Neuronal stem cell (in vitro differentiated cells): ENCODE measurements around the gene COL15A1.

Experiments
- DNase-seq: peaks from one replicate; pipeline ENCODE4 v3.0.0-alpha.2; 2013; ENCODE audit warnings: low spot score
- H2AFZ ChIP-seq: one replicate; pipeline ENCODE4 v1.6.1; 2013; ENCODE audit warnings: mild to moderate bottlenecking, low read length, inconsistent platforms
- H2AK5ac ChIP-seq: 2 replicates; pipeline ENCODE4 v1.6.1; 2013; ENCODE audit warnings: low read depth, mild to moderate bottlenecking, inconsistent platforms, low read length, moderate library complexity, mixed read lengths
- H2BK120ac ChIP-seq: 2 replicates; pipeline ENCODE4 v1.6.1; 2013; ENCODE audit warnings: low read depth, mild to moderate bottlenecking, inconsistent platforms, low read length, moderate library complexity, mixed read lengths
- H2BK12ac ChIP-seq: one replicate; pipeline ENCODE4 v1.6.1; 2013; ENCODE audit warnings: low read length, inconsistent platforms
- H2BK15ac ChIP-seq: 2 replicates; pipeline ENCODE4 v1.6.1; 2013; ENCODE audit warnings: mild to moderate bottlenecking, low read length, inconsistent platforms, mixed read lengths
- H2BK5ac ChIP-seq: one replicate; pipeline ENCODE4 v1.6.1; 2013; ENCODE audit warnings: inconsistent platforms, mild to moderate bottlenecking, low read length, moderate library complexity
- H3K14ac ChIP-seq: one replicate; pipeline ENCODE4 v1.6.1; 2013; ENCODE audit warnings: low read length, inconsistent platforms
- H3K18ac ChIP-seq: 2 replicates; pipeline ENCODE4 v1.6.1; 2013; ENCODE audit warnings: low read length, inconsistent platforms
- H3K23ac ChIP-seq: 2 replicates; pipeline ENCODE4 v1.6.1; 2013; ENCODE audit warnings: low read depth, mild to moderate bottlenecking, mixed read lengths, low read length, inconsistent platforms; ENCODE audit not compliant: poor library complexity
- H3K27ac ChIP-seq: replicated peaks from 3 replicates; pipeline ENCODE4 v1.5.1; 2013; ENCODE audit warnings: low read length, inconsistent platforms
- H3K27me3 ChIP-seq, 3 experiments: 2 replicates each; pipeline ENCODE4 v1.6.1; 2013; ENCODE audit warnings: low read length in 3 of 3, mild to moderate bottlenecking in 2 of 3, inconsistent platforms in 1 of 3, low read depth in 1 of 3, mixed read lengths in 1 of 3, moderate library complexity in 1 of 3; ENCODE audit not compliant: control insufficient read depth in 3 of 3, insufficient read depth in 3 of 3
- H3K36me3 ChIP-seq, 2 donors: replicated peaks in 1 of 2; 2 replicates each; pipeline ENCODE4 v1.6.1; 2013; ENCODE audit warnings: low read length in 2 of 2; ENCODE audit not compliant: control insufficient read depth in 2 of 2, insufficient read depth in 2 of 2
- H3K4ac ChIP-seq: 2 replicates; pipeline ENCODE4 v1.6.1; 2013; ENCODE audit warnings: inconsistent platforms, mild to moderate bottlenecking, low read length, moderate library complexity
- H3K4me1 ChIP-seq, 2 donors: 1 replicate in 1 of 2; 2 replicates in 1 of 2; pipeline ENCODE4 v1.6.1; 2013; ENCODE audit warnings: low read length in 2 of 2, low read depth in 1 of 2; ENCODE audit not compliant: control insufficient read depth in 2 of 2, insufficient read depth in 1 of 2
- H3K4me2 ChIP-seq: one replicate; pipeline ENCODE4 v1.6.1; 2013; ENCODE audit warnings: mild to moderate bottlenecking, low read length, inconsistent platforms; ENCODE audit not compliant: insufficient read depth, poor library complexity, severe bottlenecking
- H3K4me3 ChIP-seq, 2 donors: 2 replicates each; pipeline ENCODE4 v1.5.1; 2013; ENCODE audit warnings: low read length in 2 of 2, mild to moderate bottlenecking in 2 of 2, inconsistent platforms in 1 of 2, moderate library complexity in 1 of 2
- H3K79me1 ChIP-seq: one replicate; pipeline ENCODE4 v1.6.1; 2013; ENCODE audit warnings: low read depth, mild to moderate bottlenecking, inconsistent platforms, low read length, moderate library complexity
- H3K9ac ChIP-seq: one replicate; pipeline ENCODE4 v1.6.1; 2013; ENCODE audit warnings: mild to moderate bottlenecking, low read depth, low read length, inconsistent platforms; ENCODE audit not compliant: poor library complexity
- H3K9me3 ChIP-seq, 2 donors: replicated peaks in 1 of 2; 2 replicates each; pipeline versions ENCODE3 to v1.6.1; 2013; ENCODE audit warnings: low read length in 2 of 2, mild to moderate bottlenecking in 2 of 2, inconsistent platforms in 1 of 2, low read depth in 1 of 2, mixed read lengths in 1 of 2, moderate library complexity in 1 of 2; ENCODE audit not compliant: control insufficient read depth in 2 of 2, insufficient read depth in 1 of 2
- H4K8ac ChIP-seq: one replicate; pipeline ENCODE4 v1.6.1; 2013; ENCODE audit warnings: low read depth, mild to moderate bottlenecking, inconsistent platforms, low read length, moderate library complexity
- H4K91ac ChIP-seq: one replicate; pipeline ENCODE4 v1.6.1; 2013; ENCODE audit warnings: low read length, low read depth, mild to moderate bottlenecking, inconsistent platforms; ENCODE audit not compliant: poor library complexity
- WGBS, 2 donors: extraction: QIAGEN DNeasy Blood & Tissue Kit; methylation state at CpG; one replicate each; pipeline ENCODE4 v1.1.7; 2013; ENCODE audit warnings: missing lambda C conversion rate in 2 of 2, mixed read lengths in 1 of 2; ENCODE audit not compliant: insufficient read length in 2 of 2, insufficient replicate concordance in 1 of 2; ENCODE audit errors: extremely low coverage in 2 of 2; 5-methylcytosine and 5-hydroxymethylcytosine counted together

Gene COL15A1

DNA sequence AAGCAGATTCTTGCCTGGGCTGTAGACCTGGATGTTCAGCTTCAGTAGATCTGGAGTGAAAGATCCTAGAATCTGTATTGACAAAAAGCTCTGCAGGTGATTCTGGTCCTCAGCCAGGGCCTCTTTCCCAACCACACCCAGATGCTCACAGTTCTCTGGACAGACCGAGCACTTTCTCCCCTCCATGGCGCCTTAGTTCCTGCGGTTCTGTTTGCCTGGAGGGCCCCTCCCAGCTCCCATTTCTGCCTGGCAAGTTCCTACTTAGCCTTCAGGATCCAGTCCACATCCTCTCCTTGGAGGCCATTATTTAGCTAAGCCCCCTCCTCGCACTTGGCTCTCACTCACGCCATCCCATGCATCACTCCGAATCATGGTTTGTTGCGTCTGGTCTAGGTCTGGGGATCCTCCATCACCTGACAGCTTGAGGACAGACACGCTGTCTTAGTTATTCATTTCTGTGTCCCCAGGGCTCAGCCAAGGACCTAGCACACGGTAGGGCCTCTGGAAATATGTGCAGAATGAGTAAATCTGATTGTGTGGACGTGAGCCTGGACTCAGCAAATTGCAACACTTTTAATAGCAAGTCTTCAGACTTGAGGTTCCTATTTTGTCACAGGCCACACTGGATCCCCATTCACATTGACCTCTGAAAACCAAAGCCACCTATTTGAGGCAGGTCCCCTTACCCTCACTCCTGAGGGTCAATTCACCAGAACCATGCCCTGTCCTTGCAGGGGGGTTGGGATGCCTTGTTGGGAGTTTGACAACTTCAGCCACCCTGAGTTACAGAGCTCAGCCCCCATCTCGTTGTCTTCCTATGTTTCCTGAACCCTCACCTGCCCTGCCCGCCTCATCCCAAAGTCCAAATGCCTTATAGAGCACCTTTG, 50.7 kb downstream of the COL15A1 start:
- H4K8ac ChIP-seq, result no peak overlapping the region
- no peak overlapping the region for H2BK120ac ChIP-seq
- no peak overlapping the region for H3K27ac ChIP-seq
- no peak overlapping the region for H2AK5ac ChIP-seq
- H3K4me2 ChIP-seq, result no peak overlapping the region
- no peak overlapping the region for H3K14ac ChIP-seq
- H3K79me1 ChIP-seq, result no peaks in the 10 kb centered on the region
- WGBS, 2 donors, result no CpG with 5 or more reads among the region's 12 CpGs
- DNase-seq, result no peak
- no peak overlapping the region for H3K23ac ChIP-seq
- peak overlapping the region in 1 of 2 donors; percentile 16 for H3K4me3 ChIP-seq
- peaks cover 0 to 12% (median 0%) of the 10 kb centered on the region in 3 experiments for H3K27me3 ChIP-seq
- no peak overlapping the region for H2AFZ ChIP-seq
- no peak overlapping the region for H2BK15ac ChIP-seq
- H3K18ac ChIP-seq, result no peak overlapping the region
- no peak overlapping the region for H4K91ac ChIP-seq
- no peak overlapping the region for H3K4ac ChIP-seq
- H3K9me3 ChIP-seq, result peaks cover 3 to 4% of the 10 kb centered on the region in 2 donors
- no peaks in the 10 kb centered on the region for H3K36me3 ChIP-seq
- H2BK5ac ChIP-seq, result no peak overlapping the region
- H3K9ac ChIP-seq, result no peak overlapping the region
- H3K4me1 ChIP-seq, result peaks cover 3 to 7% of the 10 kb centered on the region in 2 donors
- no peak overlapping the region for H2BK12ac ChIP-seq

DNA sequence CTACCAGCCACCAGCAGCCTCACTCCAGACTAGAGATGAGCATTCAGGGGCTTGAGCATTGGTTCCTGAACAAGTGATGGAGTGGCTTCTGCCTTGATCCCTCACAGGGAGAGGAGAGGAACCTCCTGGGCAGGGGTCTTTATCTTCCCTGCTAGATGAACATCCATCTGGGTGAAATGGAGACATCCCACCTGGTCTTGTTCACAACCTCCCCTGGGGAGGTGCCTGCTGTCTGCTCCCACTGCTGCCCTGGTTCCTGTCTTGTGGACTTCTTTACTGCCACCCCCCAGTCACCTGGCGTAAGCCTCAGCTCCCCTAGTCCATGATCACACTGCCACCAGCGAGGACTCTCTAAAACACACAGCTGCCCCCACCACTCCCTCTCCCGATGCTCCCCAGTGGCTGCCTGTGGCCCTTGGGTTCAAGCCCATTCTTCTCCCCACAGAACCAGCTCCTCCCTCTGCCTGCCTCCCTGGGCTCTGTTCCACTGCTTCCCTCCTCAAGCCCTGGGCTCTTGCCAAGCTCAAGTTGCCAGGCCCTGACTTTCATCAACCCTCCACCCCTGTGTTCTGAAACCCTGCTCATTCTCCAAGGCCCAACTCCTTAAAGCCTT, 51.5 kb downstream of the COL15A1 start:
- no peak overlapping the region for H3K4ac ChIP-seq
- no peaks in the 10 kb centered on the region for H3K79me1 ChIP-seq
- H3K4me1 ChIP-seq, result peaks cover 3 to 5% of the 10 kb centered on the region in 2 donors
- no peak for DNase-seq
- no peak overlapping the region for H3K4me3 ChIP-seq
- H2BK120ac ChIP-seq, result no peak overlapping the region
- H4K8ac ChIP-seq, result no peak overlapping the region
- no peak overlapping the region for H3K14ac ChIP-seq
- no peak overlapping the region for H2BK5ac ChIP-seq
- H3K27me3 ChIP-seq, result peaks cover 0 to 12% (median 0%) of the 10 kb centered on the region in 3 experiments
- H3K9me3 ChIP-seq, result peaks cover 3 to 4% of the 10 kb centered on the region in 2 donors
- no peaks in the 10 kb centered on the region for H3K36me3 ChIP-seq
- H3K27ac ChIP-seq, result no peak overlapping the region
- H3K4me2 ChIP-seq, result no peak overlapping the region
- no peak overlapping the region for H2AFZ ChIP-seq
- H3K18ac ChIP-seq, result no peak overlapping the region
- WGBS, 2 donors, result no CpG with 5 or more reads among the region's 3 CpGs
- H2AK5ac ChIP-seq, result peak overlapping the region; percentile 27
- no peak overlapping the region for H3K23ac ChIP-seq
- no peak overlapping the region for H3K9ac ChIP-seq
- H2BK12ac ChIP-seq, result no peak overlapping the region
- no peak overlapping the region for H4K91ac ChIP-seq
- no peak overlapping the region for H2BK15ac ChIP-seq

GRCh38 chr9:98995971-98996504, 52.3 kb downstream of the COL15A1 start:
- Histone ChIP-seq H4K8ac (no peak overlapping the region), H3K18ac (no peak overlapping the region), H3K79me1 (no peaks in the 10 kb centered on the region), H3K9ac (no peak overlapping the region), H3K27ac (no peak overlapping the region), H3K14ac (no peak overlapping the region), H2BK5ac (no peak overlapping the region), H3K4me1 (peaks cover 3 to 9% of the 10 kb centered on the region in 2 donors), H2BK15ac (no peak overlapping the region), H3K9me3 (peaks cover 3 to 4% of the 10 kb centered on the region in 2 donors), H3K27me3 (peaks cover 0 to 12% (median 0%) of the 10 kb centered on the region in 3 experiments), H2AK5ac (no peak overlapping the region), H3K4ac (no peak overlapping the region), H3K4me3 (no peak overlapping the region), H3K4me2 (no peak overlapping the region), H3K23ac (no peak overlapping the region), H4K91ac (no peak overlapping the region), H2BK12ac (no peak overlapping the region), H2BK120ac (no peak overlapping the region), H3K36me3 (no peaks in the 10 kb centered on the region), H2AFZ (no peak overlapping the region)
- no CpG with 5 or more reads among the region's 7 CpGs for WGBS, 2 donors
- DNase-seq, result no peak

DNA sequence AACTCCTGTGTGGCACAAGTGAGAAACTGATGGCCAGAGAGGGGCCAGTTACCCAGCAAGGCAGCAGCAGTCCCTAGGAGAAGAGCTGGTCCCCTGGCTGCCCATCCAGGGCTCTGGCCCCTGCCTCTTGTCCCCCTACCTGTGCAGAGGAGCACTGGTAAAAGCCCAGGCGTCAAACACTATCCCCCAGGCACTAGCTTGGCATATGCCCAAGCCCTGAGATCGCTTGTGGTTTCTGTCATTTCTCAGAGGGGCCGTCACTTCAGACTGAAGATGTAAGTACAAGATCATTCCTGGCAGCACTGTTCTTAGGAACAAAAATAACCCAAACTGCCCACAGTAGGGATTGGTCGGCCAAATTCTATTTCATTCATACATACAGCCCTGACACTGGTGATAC, 53.9 kb downstream of the COL15A1 start:
- Histone ChIP-seq H3K9ac (no peak overlapping the region), H3K4me2 (no peak overlapping the region), H3K27me3 (peaks cover 0 to 12% (median 0%) of the 10 kb centered on the region in 3 experiments), H3K27ac (no peak overlapping the region), H3K4ac (no peak overlapping the region), H3K14ac (no peak overlapping the region), H3K36me3 (no peaks in the 10 kb centered on the region), H4K8ac (no peak overlapping the region), H3K79me1 (no peaks in the 10 kb centered on the region), H3K4me1 (peaks cover 3 to 16% of the 10 kb centered on the region in 2 donors), H2BK12ac (no peak overlapping the region), H3K4me3 (no peak overlapping the region), H2AK5ac (no peak overlapping the region), H2AFZ (no peak overlapping the region), H2BK5ac (no peak overlapping the region), H3K23ac (no peak overlapping the region), H2BK120ac (no peak overlapping the region), H2BK15ac (no peak overlapping the region), H3K9me3 (peaks cover 1 to 2% of the 10 kb centered on the region in 2 donors), H4K91ac (no peak overlapping the region), H3K18ac (no peak overlapping the region)
- no CpG with 5 or more reads among the region's 4 CpGs for WGBS, 2 donors
- DNase-seq, result no peak
